ENCODE measurements around the gene KCNQ1OT1.

DNA sequence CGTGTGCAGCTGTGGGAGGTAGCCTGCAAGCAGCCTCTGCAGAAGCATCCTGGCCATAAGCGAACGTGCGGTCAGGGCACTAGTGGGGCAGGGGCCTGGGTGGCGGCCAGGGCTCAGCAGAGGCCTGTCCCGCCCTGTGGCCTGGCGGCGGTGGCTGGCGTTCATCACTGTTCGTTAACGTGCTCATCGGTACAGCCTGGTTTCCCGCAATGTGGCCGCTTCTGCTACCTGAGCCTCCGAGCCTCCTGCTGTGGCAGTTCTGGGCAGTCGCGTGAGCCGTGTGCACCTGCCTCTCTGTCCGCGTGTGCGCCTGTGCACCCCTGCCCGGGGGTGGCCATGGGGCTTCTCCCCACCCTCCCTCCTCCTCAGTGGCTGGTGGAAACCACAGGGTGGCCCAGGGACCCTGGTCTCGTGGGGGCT lies 117.9 kb downstream of the KCNQ1OT1 start:
- TF ChIP-seq, protein P1, sequence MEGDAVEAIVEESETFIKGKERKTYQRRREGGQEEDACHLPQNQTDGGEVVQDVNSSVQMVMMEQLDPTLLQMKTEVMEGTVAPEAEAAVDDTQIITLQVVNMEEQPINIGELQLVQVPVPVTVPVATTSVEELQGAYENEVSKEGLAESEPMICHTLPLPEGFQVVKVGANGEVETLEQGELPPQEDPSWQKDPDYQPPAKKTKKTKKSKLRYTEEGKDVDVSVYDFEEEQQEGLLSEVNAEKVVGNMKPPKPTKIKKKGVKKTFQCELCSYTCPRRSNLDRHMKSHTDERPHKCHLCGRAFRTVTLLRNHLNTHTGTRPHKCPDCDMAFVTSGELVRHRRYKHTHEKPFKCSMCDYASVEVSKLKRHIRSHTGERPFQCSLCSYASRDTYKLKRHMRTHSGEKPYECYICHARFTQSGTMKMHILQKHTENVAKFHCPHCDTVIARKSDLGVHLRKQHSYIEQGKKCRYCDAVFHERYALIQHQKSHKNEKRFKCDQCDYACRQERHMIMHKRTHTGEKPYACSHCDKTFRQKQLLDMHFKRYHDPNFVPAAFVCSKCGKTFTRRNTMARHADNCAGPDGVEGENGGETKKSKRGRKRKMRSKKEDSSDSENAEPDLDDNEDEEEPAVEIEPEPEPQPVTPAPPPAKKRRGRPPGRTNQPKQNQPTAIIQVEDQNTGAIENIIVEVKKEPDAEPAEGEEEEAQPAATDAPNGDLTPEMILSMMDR (IDR thresholded peaks at IDR 0.05; ENCODE audit: low read length): no peak
- TF ChIP-seq EZH2 (IDR thresholded peaks at IDR 0.05; ENCODE audit: borderline replicate concordance, low read length): no peak

All from OCI-LY1 (cell line).